Adrenal gland (tissue), 12 donors: ENCODE results near the gene ZNF626. TPM values are rescaled to one million over a fixed set of nuclear protein-coding genes. Genes with fewer than 3 reads are reported as not detected.
"Not testable (repeated sequence)": the region's sequence is repeated elsewhere in the genome, so short reads cannot be mapped to it uniquely, and the experiment has no call there.

Experiments used
- DNase-seq, 7 donors: peaks; one replicate each; pipeline ENCODE4 v3.0.0-alpha.2; 2019 to 2020
- H3K27ac ChIP-seq, 5 donors: fragments of 200-600 bp; sonication (generic) in 4 of 5; 1 replicate in 3 of 5; 2 replicates in 2 of 5; pipeline versions ENCODE4 v1.5.1 to v1.8.0; 2016 to 2020; ENCODE audit warnings: mild to moderate bottlenecking in 1 of 5
- H3K27me3 ChIP-seq: fragments of 200-600 bp; 2 replicates; pipeline ENCODE4 v1.8.0; 2021
- H3K36me3 ChIP-seq, 2 donors: fragments of 200-600 bp; replicated peaks in 1 of 2; 1 replicate in 1 of 2; 2 replicates in 1 of 2; pipeline versions ENCODE4 v1.5.1 to v1.8.0; 2018 to 2022
- H3K4me1 ChIP-seq, 2 donors: fragments of 200-600 bp; replicated peaks in 1 of 2; 1 replicate in 1 of 2; 2 replicates in 1 of 2; pipeline versions ENCODE4 v1.5.1 to v1.8.0; 2018 to 2021
- H3K4me3 ChIP-seq, 4 donors: fragments of 200-600 bp; sonication (generic) in 3 of 4; one replicate each; pipeline ENCODE4 v1.5.1; 2016 to 2018
- H3K9me3 ChIP-seq, 3 donors: fragments of 200-600 bp; sonication (generic) in 1 of 3; replicated peaks in 1 of 3; 1 replicate in 2 of 3; 2 replicates in 1 of 3; pipeline versions ENCODE4 v1.5.1 to v1.8.0; 2016 to 2021
- CTCF ChIP-seq, 6 experiments: fragments of 450-650 bp in 4 of 6; fragments of 200-600 bp in 2 of 6; sonication (generic) in 1 of 6; IDR thresholded peaks; 1 replicate in 5 of 6; 2 replicates in 1 of 6; pipeline versions ENCODE4 v1.5.1 to v1.8.0; 2016 to 2021; ENCODE audit warnings: antibody characterized with exemption in 6 of 6, mild to moderate bottlenecking in 2 of 6, moderate library complexity in 1 of 6
- POLR2A ChIP-seq, 2 donors: fragments of 450-650 bp; IDR thresholded peaks; one replicate each; pipeline ENCODE4 v1.6.1; 2017; ENCODE audit warnings: antibody characterized with exemption in 2 of 2, mild to moderate bottlenecking in 2 of 2, moderate library complexity in 1 of 2
- WGBS, 4 donors: extraction: QIAGEN DNeasy Blood & Tissue Kit in 2 of 4; methylation state at CpG; one replicate each; pipeline versions ENCODE4 v1.1.5 to v1.1.7; 2013 to 2017; 5-methylcytosine and 5-hydroxymethylcytosine counted together
- intact Hi-C, 2 donors: fragments of 100-400 bp; cut with DNase I; formaldehyde crosslinking; loops; one replicate each; pipeline versions ENCODE4 v1.14.1 to v1.15.0; 2022 to 2023
- polyA plus RNA-seq, 3 donors: library from polyadenylated mRNA; stranded (reverse); fragments of 200-250 nt in 2 of 3; fragments of 350-450 nt in 1 of 3; fragmentation: Illumina TruSeq in 1 of 3; extraction: RNeasy Lipid Tissue Mini Kit (QIAGEN cat#74804) in 1 of 3; gene quantifications; one replicate each; pipeline ENCODE4 v1.2.3, GENCODE V29; 2013 to 2014
- total RNA-seq, 9 donors: library from RNA; depleted of rRNA in 4 of 9; stranded (reverse); fragments of >200 nt in 4 of 9; fragments of 120-200 nt in 1 of 9; fragmentation: NEBNext Ultra II Directional in 1 of 9; extraction: Animal tissue kit (Norgen Biotek cat#: 25700) in 1 of 9; gene quantifications; one replicate each; pipeline versions ENCODE4 v1.1.0 to v1.2.4, GENCODE V29; 2013 to 2023
- donor health status: healthy with polysubstance abuse.
- donor health status: Bipolar disorder and iron deficiency.
- donor health status: DM: yes; HTN: yes; CAD: no.
- donor health status: DM: no; HTN: no; CAD: no.
- donor health status: DM: no; HTN: no; CAD: no.
- donor health status: DM: yes; HTN: yes; CAD: no.

The ZNF626 gene
- total and polyA plus RNA-seq, 12 donors: 2.7 to 28.8 (median 17.4) TPM

GRCh38 chr19:20640545-20640944 lies 20.8 kb downstream of the ZNF626 start:
- H3K4me1 ChIP-seq: no peaks in the 10 kb centered on the region
- TF ChIP-seq CTCF (IDR thresholded peaks at IDR 0.05) (no peak), POLR2A (IDR thresholded peaks at IDR 0.05) (no peak)
- no peak for DNase-seq
- H3K27me3 ChIP-seq: no peaks in the 10 kb centered on the region
- 96 to 100% (median 99%) methylated on average over 2 of the region's 2 CpGs for WGBS, 4 donors
- no peak overlapping the region for H3K4me3 ChIP-seq
- H3K27ac ChIP-seq: no peak overlapping the region
- no peaks in the 10 kb centered on the region for H3K36me3 ChIP-seq
- peaks cover 0 to 6% (median 0%) of the 10 kb centered on the region in 3 donors for H3K9me3 ChIP-seq
- intact Hi-C loops: no loop called here

- Histone ChIP-seq H3K27me3 (no peaks in the 10 kb centered on the region), H3K9me3 (peaks cover 0 to 12% (median 0%) of the 10 kb centered on the region in 3 donors), H3K4me3 (no peak overlapping the region), H3K27ac (no peak overlapping the region), H3K36me3 (peaks cover 0 to 5% of the 10 kb centered on the region in 2 donors), H3K4me1 (no peaks in the 10 kb centered on the region)
- WGBS, 4 donors: 97 to 100% (median 98%) methylated on average over 2 of the region's 2 CpGs
- TF ChIP-seq CTCF (IDR thresholded peaks at IDR 0.05) (no peak), POLR2A (IDR thresholded peaks at IDR 0.05) (no peak)
- DNase-seq: no peak
- intact Hi-C loops: no loop called here
Observed at GRCh38 chr19:20640023-20640422, 21.3 kb downstream of the ZNF626 start.

- H3K4me3 ChIP-seq, intact Hi-C loops, H3K4me1 ChIP-seq, H3K36me3 ChIP-seq, H3K27ac ChIP-seq, H3K27me3 ChIP-seq, DNase-seq: not testable (repeated sequence)
- H3K9me3 ChIP-seq: peaks cover 0 to 65% (median 20%) of the 10 kb centered on the region in 3 donors
- 89 to 100% (median 93%) methylated on average over 2 of the region's 2 CpGs for WGBS, 4 donors
Observed at GRCh38 chr19:20624560-20624959, 36.8 kb downstream of the ZNF626 start.

GRCh38 chr19:20616071-20616470 lies 45.3 kb downstream of the ZNF626 start:
- H3K9me3 ChIP-seq: peaks cover 0 to 14% (median 0%) of the 10 kb centered on the region in 3 donors
- no peaks in the 10 kb centered on the region for H3K36me3 ChIP-seq
- intact Hi-C loops: loop anchor here in 1 of 2 donors (2.0 kb wide), 1 partner anchor 85 kb away; no protein-coding TSS in a partner anchor
- H3K4me1 ChIP-seq: peaks cover 0 to 6% of the 10 kb centered on the region in 2 donors
- TF ChIP-seq POLR2A (IDR thresholded peaks at IDR 0.05): no peak
- TF ChIP-seq CTCF (IDR thresholded peaks at IDR 0.05): no peak
- no peaks in the 10 kb centered on the region for H3K27me3 ChIP-seq
- no peak for DNase-seq
- 76 to 94% (median 84%) methylated on average over 2 of the region's 2 CpGs for WGBS, 4 donors
- no peak overlapping the region for H3K27ac ChIP-seq
- H3K4me3 ChIP-seq: no peak overlapping the region

- DNase-seq, H3K4me3 ChIP-seq, H3K27me3 ChIP-seq, H3K27ac ChIP-seq, intact Hi-C loops, H3K36me3 ChIP-seq: not testable (repeated sequence)
- peaks cover 0 to 14% (median 0%) of the 10 kb centered on the region in 3 donors for H3K9me3 ChIP-seq
- peaks cover 8 to 15% of the 10 kb centered on the region in 2 donors for H3K4me1 ChIP-seq
- WGBS, 4 donors: 90 to 97% (median 95%) methylated on average over 3 to 4 of the region's 4 CpGs
Observed at GRCh38 chr19:20614971-20615370, 46.4 kb downstream of the ZNF626 start.
